Hepatocyte (in vitro differentiated cells): ENCODE measurements around the gene MRPS15. TPM values are rescaled to one million over a fixed set of nuclear protein-coding genes. Genes with fewer than 3 reads are reported as not detected.
"Not testable (repeated sequence)": the region's sequence is repeated elsewhere in the genome, so short reads cannot be mapped to it uniquely, and the experiment has no call there.

Experiments
- DNase-seq: peaks from one replicate; pipeline ENCODE4 v3.0.0-alpha.2; 2016; ENCODE audit warnings: low spot score
- H2AFZ ChIP-seq: fragments of 200-600 bp; sonication (generic); 2 replicates; pipeline ENCODE4 v1.6.0; 2016; ENCODE audit warnings: antibody characterized with exemption, mild to moderate bottlenecking
- H3K27ac ChIP-seq: fragments of 200-600 bp; sonication (generic); 2 replicates; pipeline ENCODE4 v1.5.1; 2016; ENCODE audit warnings: mild to moderate bottlenecking
- H3K27me3 ChIP-seq: fragments of 200-600 bp; sonication (generic); 2 replicates; pipeline ENCODE4 v1.6.1; 2016
- H3K36me3 ChIP-seq: fragments of 200-600 bp; sonication (generic); replicated peaks from 2 replicates; pipeline ENCODE4 v1.5.1; 2016; ENCODE audit warnings: low read depth; ENCODE audit not compliant: insufficient read depth
- H3K4me1 ChIP-seq: fragments of 200-600 bp; sonication (generic); 2 replicates; pipeline ENCODE4 v1.5.1; 2016; ENCODE audit warnings: mild to moderate bottlenecking, moderate library complexity; ENCODE audit not compliant: insufficient read depth
- H3K4me2 ChIP-seq: fragments of 200-600 bp; sonication (generic); 2 replicates; pipeline ENCODE4 v1.6.0; 2016
- H3K4me3 ChIP-seq: fragments of 200-600 bp; sonication (generic); 2 replicates; pipeline ENCODE4 v1.5.1; 2016; ENCODE audit warnings: mild to moderate bottlenecking
- H3K79me2 ChIP-seq: fragments of 200-600 bp; sonication (generic); 2 replicates; pipeline ENCODE4 v1.6.0; 2017; ENCODE audit warnings: mild to moderate bottlenecking
- H3K9me2 ChIP-seq: fragments of 200-600 bp; sonication (generic); replicated peaks from 2 replicates; pipeline ENCODE4 v1.6.0; 2017; ENCODE audit warnings: mild to moderate bottlenecking; ENCODE audit not compliant: insufficient read depth
- H3K9me3 ChIP-seq: fragments of 200-600 bp; sonication (generic); 2 replicates; pipeline ENCODE4 v1.5.1; 2016; ENCODE audit warnings: low read depth, mild to moderate bottlenecking
- H4K20me1 ChIP-seq: fragments of 200-600 bp; sonication (generic); 2 replicates; pipeline ENCODE4 v1.6.0; 2016; ENCODE audit warnings: mild to moderate bottlenecking; ENCODE audit not compliant: insufficient read depth, poor library complexity, severe bottlenecking
- EZH2 ChIP-seq: fragments of 200-600 bp; sonication (generic); IDR thresholded peaks from 2 replicates; pipeline ENCODE4 v1.6.1; 2016; ENCODE audit warnings: antibody characterized with exemption, mild to moderate bottlenecking, borderline replicate concordance
- EZH2phosphoT487 ChIP-seq: fragments of 200-600 bp; sonication (generic); IDR thresholded peaks from one replicate; pipeline ENCODE4 v1.6.1; 2018; ENCODE audit warnings: antibody characterized with exemption, mild to moderate bottlenecking, low read depth, moderate library complexity; ENCODE audit not compliant: unreplicated experiment, severe bottlenecking
- WGBS: methylation state at CpG from one replicate; pipeline ENCODE4 v1.1.6; 2016; ENCODE audit warnings: low lambda C conversion rate; ENCODE audit errors: missing lambda C conversion rate; 5-methylcytosine and 5-hydroxymethylcytosine counted together
- polyA plus RNA-seq: library from polyadenylated mRNA; unstranded; fragments of >200 nt; fragmentation: Nextera tagmentation; extraction: Ambion mirVana; gene quantifications from 2 replicates; pipeline ENCODE4 v1.2.1, GENCODE V29; 2016
- total RNA-seq: library from RNA; depleted of rRNA; stranded (reverse); fragments of >200 nt; gene quantifications from 2 replicates; pipeline ENCODE4 v1.2.3, GENCODE V29; 2014
- TF ChIP-seq, protein P1 (sequence below): fragments of 200-600 bp; sonication (generic); IDR thresholded peaks from 2 replicates; pipeline ENCODE4 v1.5.1; 2016; ENCODE audit warnings: antibody characterized with exemption, mild to moderate bottlenecking; ENCODE audit not compliant: poor library complexity

The MRPS15 gene
- total and polyA plus RNA-seq, 2 experiments from 2014 or later = 63.2 to 127 TPM

DNA sequence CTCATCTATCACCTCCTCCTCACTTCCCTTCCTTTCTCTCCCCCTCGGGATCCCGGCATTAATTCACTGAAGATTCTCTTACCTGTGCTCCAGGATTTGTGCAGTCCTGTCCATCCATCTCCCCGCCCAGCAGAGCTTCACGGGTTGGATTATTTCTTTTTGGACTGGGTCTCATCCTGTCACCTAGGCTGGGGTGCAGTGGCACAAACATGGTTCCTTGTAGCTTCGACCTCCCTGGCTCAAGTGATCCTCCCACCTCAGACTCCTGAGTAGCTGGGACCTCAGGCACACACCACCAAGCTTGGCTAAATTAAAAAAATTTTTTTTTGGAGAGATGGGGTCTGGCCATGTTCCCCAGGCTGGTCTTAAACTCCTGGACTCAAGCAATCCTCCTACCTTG lies 30.8 kb upstream of the MRPS15 start:
- H3K9me2 ChIP-seq = no peaks in the 10 kb centered on the region
- H3K36me3 ChIP-seq = no peaks in the 10 kb centered on the region
- TF ChIP-seq EZH2 = no peak
- TF ChIP-seq, protein P1, sequence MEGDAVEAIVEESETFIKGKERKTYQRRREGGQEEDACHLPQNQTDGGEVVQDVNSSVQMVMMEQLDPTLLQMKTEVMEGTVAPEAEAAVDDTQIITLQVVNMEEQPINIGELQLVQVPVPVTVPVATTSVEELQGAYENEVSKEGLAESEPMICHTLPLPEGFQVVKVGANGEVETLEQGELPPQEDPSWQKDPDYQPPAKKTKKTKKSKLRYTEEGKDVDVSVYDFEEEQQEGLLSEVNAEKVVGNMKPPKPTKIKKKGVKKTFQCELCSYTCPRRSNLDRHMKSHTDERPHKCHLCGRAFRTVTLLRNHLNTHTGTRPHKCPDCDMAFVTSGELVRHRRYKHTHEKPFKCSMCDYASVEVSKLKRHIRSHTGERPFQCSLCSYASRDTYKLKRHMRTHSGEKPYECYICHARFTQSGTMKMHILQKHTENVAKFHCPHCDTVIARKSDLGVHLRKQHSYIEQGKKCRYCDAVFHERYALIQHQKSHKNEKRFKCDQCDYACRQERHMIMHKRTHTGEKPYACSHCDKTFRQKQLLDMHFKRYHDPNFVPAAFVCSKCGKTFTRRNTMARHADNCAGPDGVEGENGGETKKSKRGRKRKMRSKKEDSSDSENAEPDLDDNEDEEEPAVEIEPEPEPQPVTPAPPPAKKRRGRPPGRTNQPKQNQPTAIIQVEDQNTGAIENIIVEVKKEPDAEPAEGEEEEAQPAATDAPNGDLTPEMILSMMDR = no peak
- TF ChIP-seq EZH2phosphoT487 = no peak
- no peak for DNase-seq
- H3K4me2 ChIP-seq = no peak overlapping the region
- H3K79me2 ChIP-seq = no peaks in the 10 kb centered on the region
- WGBS = 94% methylated on average over 5 of the region's 5 CpGs
- no peak overlapping the region for H3K4me3 ChIP-seq
- no peaks in the 10 kb centered on the region for H3K9me3 ChIP-seq
- no peak overlapping the region for H3K27ac ChIP-seq
- no peaks in the 10 kb centered on the region for H4K20me1 ChIP-seq
- no peaks in the 10 kb centered on the region for H3K4me1 ChIP-seq
- no peaks in the 10 kb centered on the region for H3K27me3 ChIP-seq
- H2AFZ ChIP-seq = no peak overlapping the region

DNA sequence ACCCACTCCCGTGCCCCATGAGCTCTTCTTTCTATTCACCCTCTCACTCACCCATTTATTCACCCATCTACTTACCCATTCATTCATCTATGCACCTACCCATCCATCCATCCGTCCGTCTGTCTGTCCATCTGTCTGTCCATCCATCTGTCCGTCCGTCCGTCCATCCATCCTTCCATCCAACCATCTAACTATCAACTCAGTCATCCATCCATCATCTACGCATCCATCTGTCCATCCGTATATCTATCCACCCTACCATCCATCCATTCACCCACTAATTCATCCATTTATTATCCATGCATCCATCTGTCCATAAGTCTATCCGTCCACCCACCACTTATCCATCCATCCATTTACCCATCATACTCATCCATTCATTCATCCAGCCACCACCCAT lies 29.3 kb upstream of the MRPS15 start:
- Histone ChIP-seq H4K20me1 (no peaks in the 10 kb centered on the region), H3K36me3 (no peaks in the 10 kb centered on the region), H3K4me3 (no peak overlapping the region), H3K9me2 (no peaks in the 10 kb centered on the region), H2AFZ (no peak overlapping the region), H3K4me2 (no peak overlapping the region), H3K4me1 (peaks cover 10% of the 10 kb centered on the region), H3K27me3 (no peaks in the 10 kb centered on the region), H3K27ac (no peak overlapping the region), H3K9me3 (no peaks in the 10 kb centered on the region), H3K79me2 (no peaks in the 10 kb centered on the region)
- no peak for DNase-seq
- WGBS = 93% methylated on average over 9 of the region's 9 CpGs
- TF ChIP-seq, protein P1 = no peak
- TF ChIP-seq EZH2phosphoT487 = no peak
- TF ChIP-seq EZH2 = no peak

GRCh38 chr1:36492491-36492890 lies 28.3 kb upstream of the MRPS15 start:
- no peaks in the 10 kb centered on the region for H3K27me3 ChIP-seq
- H3K9me2 ChIP-seq = no peaks in the 10 kb centered on the region
- DNase-seq = no peak
- TF ChIP-seq, protein P1 = no peak
- TF ChIP-seq EZH2phosphoT487 (no peak), EZH2 (no peak)
- no peaks in the 10 kb centered on the region for H3K79me2 ChIP-seq
- H4K20me1 ChIP-seq = no peaks in the 10 kb centered on the region
- H3K4me2 ChIP-seq = no peak overlapping the region
- H3K4me1 ChIP-seq = peaks cover 10% of the 10 kb centered on the region
- H3K9me3 ChIP-seq = no peaks in the 10 kb centered on the region
- 59% methylated on average over 9 of the region's 9 CpGs for WGBS
- no peak overlapping the region for H3K27ac ChIP-seq
- H3K36me3 ChIP-seq = no peaks in the 10 kb centered on the region
- no peak overlapping the region for H3K4me3 ChIP-seq
- no peak overlapping the region for H2AFZ ChIP-seq

DNA sequence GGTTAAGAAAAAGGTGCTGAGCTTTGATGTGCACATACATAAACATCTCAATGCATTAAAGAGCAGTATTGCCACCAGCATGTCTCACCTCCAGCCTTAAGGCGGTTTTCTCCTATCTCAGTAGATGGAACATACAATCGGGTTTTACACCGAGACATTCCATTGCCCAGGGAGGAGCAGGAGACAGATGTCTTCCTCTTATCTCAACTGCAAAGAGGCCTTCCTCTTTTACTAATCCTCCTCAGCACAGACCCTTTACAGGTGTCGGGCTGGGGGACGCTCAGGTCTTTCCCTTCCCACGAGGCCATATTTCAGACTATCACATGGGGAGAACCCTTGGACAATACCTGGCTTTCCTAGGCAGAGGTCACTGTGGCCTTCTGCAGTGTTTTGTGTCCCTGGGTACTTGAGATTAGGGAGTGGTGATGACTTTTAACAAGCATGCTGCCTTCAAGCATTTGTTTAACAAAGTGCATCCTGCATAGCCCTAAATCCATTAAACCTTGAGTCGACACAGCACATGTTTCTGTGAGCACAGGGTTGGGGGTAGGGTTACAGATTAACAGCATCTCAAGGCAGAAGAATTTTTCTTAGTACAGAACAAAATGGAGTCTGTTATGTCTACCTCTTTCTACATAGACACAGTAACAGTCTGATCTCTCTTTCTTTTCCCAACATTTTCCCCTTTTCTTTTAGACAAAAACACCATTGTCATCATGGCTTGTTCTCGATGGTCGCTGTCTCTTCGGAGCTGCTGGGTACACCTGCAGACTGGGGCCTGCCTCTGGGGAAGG lies 25.3 kb upstream of the MRPS15 start:
- not testable (repeated sequence) for H3K36me3 ChIP-seq, H2AFZ ChIP-seq, H4K20me1 ChIP-seq, H3K4me3 ChIP-seq, H3K79me2 ChIP-seq, H3K9me3 ChIP-seq, H3K4me1 ChIP-seq, DNase-seq, H3K4me2 ChIP-seq, H3K27me3 ChIP-seq, H3K9me2 ChIP-seq
- H3K27ac ChIP-seq = peak overlapping the region; percentile 74
- WGBS = 46% methylated on average over 10 of the region's 10 CpGs
